DMS 273 (cell line): ENCODE data around the gene CAPN11.
"Not testable (repeated sequence)": the region's sequence is repeated elsewhere in the genome, so short reads cannot be mapped to it uniquely, and the experiment has no call there.

Experiments used
- DNase-seq: peaks from one replicate; lab custom pipeline; 2025; ENCODE audit not compliant: unreplicated experiment; lab: John Stamatoyannopoulos, UW

The CAPN11 gene

GRCh38 chr6:44129841-44130322 is 28.7 kb upstream of the CAPN11 start:
- DNase-seq = no peak

DNA sequence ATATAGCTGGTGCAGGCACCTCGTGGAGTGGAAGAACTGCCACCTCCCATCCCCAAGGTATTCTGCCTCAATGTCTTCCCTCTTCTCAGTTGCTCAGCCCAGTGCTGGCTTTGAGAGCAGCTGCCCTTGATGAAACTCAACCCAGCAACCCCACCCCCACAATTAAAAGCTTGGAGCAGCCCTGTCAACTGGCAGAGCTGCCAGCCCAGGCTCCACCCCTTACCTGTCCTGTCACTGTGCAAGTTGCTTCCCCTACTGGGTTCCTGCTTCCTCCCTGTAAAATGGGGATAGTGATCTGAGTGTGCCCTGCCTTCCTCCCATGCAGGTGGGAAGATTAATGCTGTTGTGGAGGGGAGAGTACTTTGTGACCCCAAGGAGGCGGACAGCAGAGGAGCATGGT is 26.7 kb upstream of the CAPN11 start:
- DNase-seq = no peak

DNA sequence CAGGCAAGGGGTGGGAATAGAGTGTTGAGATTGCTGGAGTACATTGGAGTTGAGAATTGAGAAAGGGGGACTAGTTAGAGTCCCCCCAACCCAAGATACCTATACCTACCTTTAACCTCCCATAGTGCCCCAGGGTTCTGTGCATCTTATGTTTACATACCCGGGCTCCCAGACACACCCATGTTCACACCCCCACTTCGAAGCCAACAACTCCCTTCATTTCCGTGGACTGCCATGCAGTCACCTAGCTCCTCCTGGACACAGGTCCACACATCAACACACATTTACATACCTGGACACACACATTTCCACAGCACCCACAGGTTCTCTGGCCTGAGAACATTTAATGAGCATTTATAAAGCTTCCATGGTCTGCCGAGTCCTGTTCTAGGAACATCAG is 26.1 kb upstream of the CAPN11 start:
- no peak for DNase-seq

GRCh38 chr6:44133003-44133931 is 25.4 kb upstream of the CAPN11 start:
- DNase-seq = peak; percentile 74

DNA sequence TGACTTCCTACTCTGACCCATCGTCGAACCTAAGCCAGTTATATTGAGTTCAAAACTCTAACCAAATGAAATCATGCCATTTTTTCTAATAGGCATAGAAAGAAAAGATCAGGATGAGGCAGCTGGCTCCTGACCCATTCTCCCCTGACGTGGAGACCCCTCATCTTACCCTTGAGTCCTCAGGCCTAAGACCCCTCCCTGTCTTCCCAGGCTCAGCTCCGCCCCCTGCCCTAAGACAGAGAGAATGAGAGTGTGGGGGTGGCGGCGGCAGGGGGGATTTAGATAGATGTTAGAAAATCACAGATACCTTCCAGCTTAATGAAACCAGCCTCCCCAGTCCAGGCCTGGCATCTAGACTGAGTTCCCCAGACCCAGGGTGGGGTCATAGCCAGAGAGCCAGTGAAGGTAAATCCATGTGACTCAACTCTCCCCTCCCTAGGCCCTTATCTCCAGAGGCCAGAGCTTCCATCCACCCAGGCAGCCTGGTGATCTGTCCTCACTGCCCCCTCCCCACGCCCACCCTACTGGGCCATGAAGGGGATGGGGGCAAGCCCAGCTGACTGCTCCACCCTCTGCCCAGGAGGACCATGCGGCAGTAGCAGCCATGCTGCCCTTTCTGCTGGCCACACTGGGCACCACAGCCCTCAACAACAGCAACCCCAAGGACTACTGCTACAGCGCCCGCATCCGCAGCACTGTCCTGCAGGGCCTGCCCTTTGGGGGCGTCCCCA is 24.5 kb upstream of the CAPN11 start:
- no peak for DNase-seq

GRCh38 chr6:44135173-44135758 is 23.4 kb upstream of the CAPN11 start:
- no peak for DNase-seq

- no peak for DNase-seq
Measured at GRCh38 chr6:44135875-44136274, 22.7 kb upstream of the CAPN11 start.

GRCh38 chr6:44138717-44139350 is 19.8 kb upstream of the CAPN11 start:
- DNase-seq = no peak

DNA sequence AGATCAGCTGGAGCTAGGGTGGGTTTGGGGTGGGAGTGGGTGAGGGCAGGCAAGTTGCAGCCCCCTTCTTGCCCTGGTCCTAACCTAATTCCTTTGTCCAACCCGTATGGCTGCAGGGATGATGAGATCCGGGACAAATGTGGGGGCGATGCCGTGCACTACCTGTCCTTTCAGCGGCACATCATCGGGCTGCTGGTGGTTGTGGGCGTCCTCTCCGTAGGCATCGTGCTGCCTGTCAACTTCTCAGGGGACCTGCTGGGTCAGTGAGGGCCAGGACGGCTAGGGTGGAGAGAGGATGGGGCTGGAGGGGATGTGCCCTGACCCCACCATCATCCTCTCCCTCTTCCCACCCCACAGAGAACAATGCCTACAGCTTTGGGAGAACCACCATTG is 19.3 kb upstream of the CAPN11 start:
- DNase-seq = no peak

DNA sequence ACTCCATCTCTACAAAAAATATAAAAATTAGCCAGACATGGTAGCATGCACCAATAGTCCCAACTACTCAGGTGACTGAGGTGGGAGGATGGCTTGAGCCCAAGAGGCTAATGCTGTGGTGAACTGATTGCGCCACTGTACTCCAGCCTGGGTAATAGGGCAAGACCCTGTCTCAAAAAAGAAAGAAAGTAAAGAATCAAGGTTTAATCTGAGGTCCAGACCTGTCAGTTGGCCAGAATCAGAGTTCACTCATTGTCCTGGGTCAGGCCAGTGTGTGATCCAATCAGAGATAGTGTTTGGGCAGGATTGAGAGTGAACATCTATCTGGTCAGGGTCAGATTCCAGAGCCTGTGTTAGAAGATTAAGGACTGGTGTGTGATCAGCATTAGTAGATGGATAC is 15.8 kb upstream of the CAPN11 start:
- no peak for DNase-seq

DNA sequence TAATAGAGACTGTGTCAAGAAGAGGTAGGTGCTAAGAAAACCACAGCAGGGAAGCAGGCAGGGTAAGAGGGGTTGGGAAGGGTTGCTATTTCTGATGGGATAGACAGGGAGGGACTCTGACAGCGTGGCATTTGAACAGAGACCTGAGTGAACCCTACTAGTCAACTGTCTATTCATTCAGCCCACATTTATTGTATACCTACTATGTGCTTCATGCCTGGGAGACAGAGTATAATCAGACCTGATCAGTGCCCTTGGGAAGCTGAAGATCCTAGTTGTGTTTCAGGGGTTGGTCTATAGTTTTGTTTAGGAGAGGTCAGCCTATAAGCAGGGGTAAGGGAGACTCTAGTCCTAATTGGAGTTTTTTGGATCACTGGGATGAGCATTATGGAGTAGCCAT is 14.9 kb upstream of the CAPN11 start:
- no peak for DNase-seq

DNA sequence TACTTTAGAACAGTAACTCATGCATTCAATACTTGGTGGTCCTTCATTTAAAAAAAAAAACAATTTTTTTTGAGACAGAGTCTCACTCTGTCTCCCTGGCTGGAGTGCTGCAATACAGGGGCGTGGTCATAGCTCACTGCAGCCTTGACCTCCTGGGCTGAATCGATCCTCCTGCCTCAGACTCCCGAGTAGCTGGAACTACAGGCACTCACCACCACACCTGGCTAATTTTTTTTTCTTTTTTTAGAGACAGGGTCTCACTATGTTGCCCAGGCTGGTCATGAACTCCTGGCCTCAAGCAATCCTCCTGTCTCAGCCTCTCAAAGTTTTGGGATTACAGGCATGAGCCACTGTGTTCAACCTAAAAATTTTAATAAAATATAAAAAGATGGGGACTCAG is 14.1 kb upstream of the CAPN11 start:
- not testable (repeated sequence) for DNase-seq

DNA sequence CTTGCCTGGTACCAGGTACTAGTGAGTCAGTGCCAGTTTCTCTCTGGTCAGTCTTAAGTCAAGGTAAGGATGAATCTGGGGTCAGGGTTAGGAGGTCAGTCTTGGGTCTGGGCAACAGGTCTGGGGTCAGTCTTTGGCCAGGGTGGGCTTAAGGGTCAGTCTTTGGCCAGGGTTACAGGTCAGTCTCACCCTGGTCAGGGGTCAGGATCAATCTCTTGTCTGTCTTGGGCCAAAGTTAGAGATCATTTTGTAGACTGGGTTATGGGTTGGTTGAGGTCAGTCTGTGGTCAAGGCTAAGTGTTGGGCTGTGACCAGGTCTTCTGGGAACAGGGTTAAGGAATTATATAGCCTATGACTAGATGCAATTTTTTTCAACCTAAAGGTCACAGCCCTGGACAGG is 12.8 kb upstream of the CAPN11 start:
- DNase-seq = no peak

GRCh38 chr6:44146685-44147084 is 11.9 kb upstream of the CAPN11 start:
- no peak for DNase-seq

GRCh38 chr6:44147256-44147655 is 11.4 kb upstream of the CAPN11 start:
- no peak for DNase-seq

GRCh38 chr6:44148306-44148705 is 10.3 kb upstream of the CAPN11 start:
- DNase-seq = no peak

DNA sequence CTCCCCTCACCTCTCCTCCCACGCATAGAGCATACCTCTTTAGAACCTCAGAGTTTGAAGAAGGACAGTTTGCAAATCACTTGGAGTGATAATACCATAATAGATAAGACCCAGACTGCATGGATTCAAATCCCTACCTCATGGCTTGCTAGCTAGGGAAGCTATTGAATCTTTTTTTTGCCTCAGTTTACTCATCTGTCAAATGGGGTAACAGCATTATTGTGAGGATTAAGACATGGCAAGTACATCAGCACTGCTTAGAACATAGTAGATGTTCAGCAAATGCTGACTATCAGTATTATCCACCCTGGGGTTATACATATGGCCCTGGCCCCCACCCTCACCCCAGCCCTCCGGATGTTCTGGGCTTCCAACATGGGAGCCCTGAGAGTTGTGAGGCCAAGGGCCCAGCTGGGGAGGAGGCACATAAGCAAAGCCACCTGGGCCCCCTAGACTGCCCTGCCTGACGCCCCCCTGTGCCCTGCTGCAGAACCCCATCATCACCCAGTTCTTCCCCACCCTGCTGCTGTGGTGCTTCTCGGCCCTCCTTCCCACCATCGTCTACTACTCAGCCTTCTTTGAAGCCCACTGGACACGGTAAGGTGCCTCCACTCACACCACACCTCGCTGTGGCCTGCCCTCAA is 9.1 kb upstream of the CAPN11 start:
- DNase-seq = no peak

DNA sequence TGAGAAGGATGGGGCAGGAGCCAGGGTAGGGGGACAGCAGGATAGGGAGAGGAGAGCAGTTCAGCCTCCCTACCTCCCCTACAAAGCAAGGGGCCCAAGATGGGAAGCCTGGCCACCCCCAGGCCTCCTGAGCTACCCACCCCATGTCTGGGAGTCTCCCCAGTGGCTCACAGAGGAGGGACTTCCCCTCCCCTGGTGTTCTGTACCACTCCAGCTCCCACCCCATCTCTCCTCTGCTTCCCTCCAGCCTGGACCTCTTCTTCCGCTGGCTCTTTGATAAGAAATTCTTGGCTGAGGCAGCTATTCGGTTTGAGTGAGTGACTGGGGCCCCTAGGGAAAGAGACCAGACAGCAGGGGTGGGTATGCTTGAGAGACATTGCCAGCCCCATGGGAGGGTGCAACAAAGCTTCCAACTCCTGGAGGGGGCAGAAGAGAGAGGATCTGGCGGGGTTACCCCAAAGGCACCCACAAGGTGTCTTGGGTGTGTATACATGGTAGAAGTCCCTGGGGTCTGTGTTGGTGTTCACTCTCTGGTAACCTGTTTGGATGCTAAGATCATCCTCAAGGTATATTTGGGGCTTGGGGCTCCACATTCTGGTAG is 8.2 kb upstream of the CAPN11 start:
- no peak for DNase-seq

DNA sequence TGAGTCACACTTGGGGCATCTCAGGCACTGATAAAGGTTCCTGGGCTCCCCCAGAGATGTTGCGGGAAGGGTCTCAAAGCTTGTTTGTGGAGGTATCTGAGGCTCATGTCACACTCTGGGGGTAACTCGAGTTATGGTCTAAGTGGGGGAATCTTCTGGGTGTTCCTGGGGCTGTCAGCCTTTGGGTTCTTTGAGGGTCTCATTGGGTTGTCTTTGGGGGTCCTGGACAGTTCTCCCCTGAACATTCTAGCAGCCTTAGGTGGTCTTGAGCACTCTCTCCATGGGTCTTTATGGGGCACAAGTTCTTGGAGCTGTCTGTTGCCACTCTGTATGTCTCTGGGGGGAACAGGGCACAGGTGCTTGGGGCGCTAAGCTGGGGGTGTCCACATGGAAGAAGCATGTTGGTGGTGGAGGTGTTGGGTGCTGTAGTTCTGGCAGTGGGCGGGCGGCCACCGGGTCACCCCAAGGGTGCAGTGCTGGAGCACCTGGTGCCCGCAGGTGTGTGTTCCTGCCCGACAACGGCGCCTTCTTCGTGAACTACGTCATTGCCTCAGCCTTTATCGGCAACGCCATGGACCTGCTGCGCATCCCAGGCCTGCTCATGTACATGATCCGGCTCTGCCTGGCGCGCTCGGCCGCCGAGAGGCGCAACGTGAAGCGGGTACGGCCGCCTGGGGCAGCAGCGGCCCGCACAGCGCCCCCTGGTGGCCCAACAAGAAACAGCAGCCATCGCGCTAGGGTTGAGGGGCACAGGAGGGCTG is 7.1 kb upstream of the CAPN11 start:
- peak; percentile 72 for DNase-seq

DNA sequence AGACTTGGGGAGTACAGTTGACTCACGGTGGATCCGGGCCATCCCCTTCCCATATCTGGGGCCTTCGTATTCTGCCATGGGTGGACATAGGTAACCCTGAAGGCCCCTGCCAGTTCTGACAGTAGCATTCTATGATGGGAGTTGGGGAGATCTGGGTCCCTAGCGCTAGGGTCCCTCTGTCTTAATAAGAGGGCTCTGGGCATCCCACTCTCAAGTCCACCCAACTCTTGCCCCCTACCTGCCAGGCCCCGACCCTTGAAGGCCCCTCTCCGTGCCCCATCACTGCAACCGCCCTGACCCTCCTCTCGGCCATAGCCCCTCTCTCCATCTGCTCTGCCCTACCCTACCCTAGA is 6.5 kb upstream of the CAPN11 start:
- DNase-seq = no peak
